KMS-11 (cell line): Measurements from ENCODE around the gene SNCAIP.

ENCODE experiments used
- H2AFZ ChIP-seq: fragments of 200-600 bp; sonication (generic); 2 replicates; pipeline ENCODE4 v1.6.1; 2016; ENCODE audit warnings: antibody characterized with exemption, mixed run types, low read depth
- H3K27ac ChIP-seq: fragments of 200-600 bp; sonication (generic); 2 replicates; pipeline ENCODE4 v1.6.1; 2016; ENCODE audit warnings: mild to moderate bottlenecking, mixed run types
- H3K27me3 ChIP-seq: fragments of 200-600 bp; sonication (generic); 2 replicates; pipeline ENCODE4 v1.6.1; 2017; ENCODE audit warnings: mild to moderate bottlenecking, low read depth, mixed run types, moderate library complexity; ENCODE audit not compliant: insufficient read depth
- H3K36me3 ChIP-seq: fragments of 200-600 bp; sonication (generic); 2 replicates; pipeline ENCODE4 v1.6.1; 2017; ENCODE audit warnings: mild to moderate bottlenecking, mixed run types; ENCODE audit not compliant: insufficient read depth
- H3K4me1 ChIP-seq: fragments of 200-600 bp; sonication (generic); 2 replicates; pipeline ENCODE4 v1.6.1; 2016; ENCODE audit warnings: mild to moderate bottlenecking, low read depth, mixed run types; ENCODE audit not compliant: poor library complexity, severe bottlenecking
- H3K4me2 ChIP-seq: fragments of 200-600 bp; sonication (generic); 2 replicates; pipeline ENCODE4 v1.7.0; 2016; ENCODE audit warnings: mild to moderate bottlenecking, mixed run types
- H3K4me3 ChIP-seq: fragments of 200-600 bp; sonication (generic); IDR thresholded peaks from 2 replicates; pipeline ENCODE4 v1.6.1; 2017; ENCODE audit warnings: low read depth, low read length, mixed read lengths; ENCODE audit not compliant: insufficient read depth
- H3K79me2 ChIP-seq: fragments of 200-600 bp; sonication (generic); 2 replicates; pipeline ENCODE4 v1.6.1; 2016; ENCODE audit warnings: low read depth, mixed run types; ENCODE audit not compliant: insufficient read depth
- H3K9ac ChIP-seq: fragments of 200-600 bp; sonication (generic); 2 replicates; pipeline ENCODE4 v1.6.1; 2016; ENCODE audit warnings: mild to moderate bottlenecking, mixed run types
- H4K20me1 ChIP-seq: fragments of 200-600 bp; sonication (generic); 2 replicates; pipeline ENCODE4 v1.6.1; 2016; ENCODE audit warnings: mild to moderate bottlenecking, mixed run types; ENCODE audit not compliant: insufficient read depth
- TF ChIP-seq, protein P1 (sequence below): fragments of 200-600 bp; sonication (generic); conservative IDR thresholded peaks from 2 replicates; pipeline ENCODE4 v1.6.1; 2017; ENCODE audit warnings: low read depth, mild to moderate bottlenecking, antibody characterized with exemption, low read length, moderate library complexity, mixed read lengths

SNCAIP gene

DNA sequence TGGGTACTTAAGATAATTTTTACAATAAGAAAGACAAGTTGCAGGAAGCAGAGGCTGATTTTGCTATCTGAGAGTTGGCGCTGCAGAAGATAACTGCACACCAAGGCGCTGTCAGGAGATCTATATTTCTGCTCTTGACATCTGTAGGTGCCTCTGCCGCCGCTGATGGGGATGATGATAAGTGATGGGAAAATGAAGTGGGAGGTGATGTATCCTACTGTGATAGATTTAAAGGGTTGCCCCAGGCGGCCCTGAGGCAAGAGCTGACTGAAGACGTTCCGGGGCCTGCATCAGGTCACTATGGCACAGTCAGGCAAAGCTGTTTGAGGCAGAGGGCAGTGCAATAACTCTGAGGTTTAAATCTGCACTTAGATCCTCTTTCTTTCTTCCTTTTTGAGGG is 78.1 kb downstream of the SNCAIP start:
- Histone ChIP-seq H3K36me3 (no peaks in the 10 kb centered on the region), H3K4me2 (no peak overlapping the region), H3K4me3 (no peak overlapping the region), H4K20me1 (no peaks in the 10 kb centered on the region), H3K79me2 (no peaks in the 10 kb centered on the region), H2AFZ (no peak overlapping the region), H3K9ac (no peak overlapping the region), H3K27ac (no peak overlapping the region), H3K4me1 (no peaks in the 10 kb centered on the region), H3K27me3 (no peaks in the 10 kb centered on the region)
- TF ChIP-seq, protein P1, sequence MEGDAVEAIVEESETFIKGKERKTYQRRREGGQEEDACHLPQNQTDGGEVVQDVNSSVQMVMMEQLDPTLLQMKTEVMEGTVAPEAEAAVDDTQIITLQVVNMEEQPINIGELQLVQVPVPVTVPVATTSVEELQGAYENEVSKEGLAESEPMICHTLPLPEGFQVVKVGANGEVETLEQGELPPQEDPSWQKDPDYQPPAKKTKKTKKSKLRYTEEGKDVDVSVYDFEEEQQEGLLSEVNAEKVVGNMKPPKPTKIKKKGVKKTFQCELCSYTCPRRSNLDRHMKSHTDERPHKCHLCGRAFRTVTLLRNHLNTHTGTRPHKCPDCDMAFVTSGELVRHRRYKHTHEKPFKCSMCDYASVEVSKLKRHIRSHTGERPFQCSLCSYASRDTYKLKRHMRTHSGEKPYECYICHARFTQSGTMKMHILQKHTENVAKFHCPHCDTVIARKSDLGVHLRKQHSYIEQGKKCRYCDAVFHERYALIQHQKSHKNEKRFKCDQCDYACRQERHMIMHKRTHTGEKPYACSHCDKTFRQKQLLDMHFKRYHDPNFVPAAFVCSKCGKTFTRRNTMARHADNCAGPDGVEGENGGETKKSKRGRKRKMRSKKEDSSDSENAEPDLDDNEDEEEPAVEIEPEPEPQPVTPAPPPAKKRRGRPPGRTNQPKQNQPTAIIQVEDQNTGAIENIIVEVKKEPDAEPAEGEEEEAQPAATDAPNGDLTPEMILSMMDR, result no peak

DNA sequence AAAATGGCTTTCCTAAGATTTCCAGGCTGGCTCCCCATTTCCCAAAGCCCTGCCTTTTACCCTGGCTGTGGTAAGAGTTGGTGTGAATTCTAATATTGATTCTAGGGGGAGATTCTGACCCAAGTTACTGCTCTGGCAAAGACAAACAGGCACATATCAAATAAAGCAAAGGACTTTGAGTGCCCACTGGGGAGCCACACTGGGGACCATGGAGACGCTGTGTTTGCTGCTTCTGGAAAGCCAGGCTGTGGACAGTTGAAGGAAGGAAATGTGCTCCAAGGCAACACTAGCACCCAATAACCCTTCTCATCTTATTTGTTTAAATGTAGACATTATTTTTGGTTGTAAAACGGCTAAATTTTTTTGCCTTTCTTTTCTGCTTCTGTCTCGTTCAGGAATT is 78.7 kb downstream of the SNCAIP start:
- no peaks in the 10 kb centered on the region for H3K27me3 ChIP-seq
- TF ChIP-seq, protein P1, result no peak
- no peaks in the 10 kb centered on the region for H3K79me2 ChIP-seq
- H3K4me1 ChIP-seq, result no peaks in the 10 kb centered on the region
- no peak overlapping the region for H3K4me3 ChIP-seq
- H3K27ac ChIP-seq, result no peak overlapping the region
- H3K9ac ChIP-seq, result no peak overlapping the region
- no peak overlapping the region for H3K4me2 ChIP-seq
- H4K20me1 ChIP-seq, result no peaks in the 10 kb centered on the region
- H3K36me3 ChIP-seq, result no peaks in the 10 kb centered on the region
- no peak overlapping the region for H2AFZ ChIP-seq

GRCh38 chr5:122391621-122392020 is 79.6 kb downstream of the SNCAIP start:
- H3K9ac ChIP-seq, result no peak overlapping the region
- TF ChIP-seq, protein P1, result no peak
- H4K20me1 ChIP-seq, result no peaks in the 10 kb centered on the region
- no peaks in the 10 kb centered on the region for H3K4me1 ChIP-seq
- no peaks in the 10 kb centered on the region for H3K36me3 ChIP-seq
- no peaks in the 10 kb centered on the region for H3K27me3 ChIP-seq
- H3K79me2 ChIP-seq, result no peaks in the 10 kb centered on the region
- no peak overlapping the region for H3K4me2 ChIP-seq
- H2AFZ ChIP-seq, result no peak overlapping the region
- H3K27ac ChIP-seq, result no peak overlapping the region
- H3K4me3 ChIP-seq, result no peak overlapping the region

GRCh38 chr5:122392224-122392623 is 80.2 kb downstream of the SNCAIP start:
- Histone ChIP-seq H3K4me2 (no peak overlapping the region), H2AFZ (no peak overlapping the region)

More at GRCh38 chr5:122392224-122392623, 80.2 kb downstream of the SNCAIP start:
- no peak overlapping the region for H3K4me3 ChIP-seq
- no peak overlapping the region for H3K27ac ChIP-seq
- no peaks in the 10 kb centered on the region for H4K20me1 ChIP-seq
- H3K79me2 ChIP-seq, result no peaks in the 10 kb centered on the region
- no peaks in the 10 kb centered on the region for H3K36me3 ChIP-seq
- H3K9ac ChIP-seq, result no peak overlapping the region
- TF ChIP-seq, protein P1, result no peak
- H3K27me3 ChIP-seq, result no peaks in the 10 kb centered on the region
- H3K4me1 ChIP-seq, result no peaks in the 10 kb centered on the region
